Measurements from ENCODE around the gene CD4. TPM values are rescaled to one million over a fixed set of nuclear protein-coding genes. Genes with fewer than 3 reads are reported as not detected.

CD4 gene
- total and polyA plus RNA-seq, 10 of the 15 experiments (the other 5 are each of a cell fraction or from before 2014, with no cell fraction given): 0.24 to 1.6 (median 0.69) TPM

- Histone ChIP-seq H3K27ac (ENCODE audit: control insufficient read depth, insufficient read depth) (peak overlapping the region; percentile 72), H3K4me1 (ENCODE audit: control insufficient read depth, insufficient read depth, low read length) (peaks cover 28% of the 10 kb centered on the region), H3K9ac (ENCODE audit: control insufficient read depth, insufficient read depth, low read length) (peak overlapping the region; percentile 71), H4K20me1 (ENCODE audit: control insufficient read depth, insufficient read depth) (no peaks in the 10 kb centered on the region), H2AFZ (ENCODE audit: control insufficient read depth, low read depth, low read length) (peak overlapping the region; percentile 18; the same call in 1 of the 2 replicates), H3K4me3 (peak overlapping the region; percentile 60), H3K36me3 (ENCODE audit: control insufficient read depth in 2 of 2, insufficient read depth in 2 of 2, low read length in 1 of 2) (peaks cover 2 to 15% of the 10 kb centered on the region in 2 experiments), H3K9me3 (replicated peaks; ENCODE audit: control insufficient read depth, insufficient read depth, low read length) (no peaks in the 10 kb centered on the region), H3K79me2 (ENCODE audit: control insufficient read depth, insufficient read depth, low read length) (peaks cover 41% of the 10 kb centered on the region), H3K27me3 (replicated peaks in 1 of 2; ENCODE audit: control insufficient read depth in 2 of 2, insufficient read depth in 2 of 2, low read length in 1 of 2) (no peaks in the 10 kb centered on the region), H3K4me2 (ENCODE audit: control insufficient read depth, insufficient read depth) (peak overlapping the region; percentile 96)
- POLR2A ChIA-PET: interaction anchor here (0.6 to 8.9 kb wide), 22 partner anchors 9 to 257 kb away, joined by 3 to 84 read pairs (median 6); partner anchors contain the start of genes C12orf57, C1RL, COPS7A and MLF2
- SMC1A ChIA-PET (ENCODE audit: uncharacterized antibody, unreplicated experiment): interaction anchor here (0.6 to 5.0 kb wide), 10 partner anchors 10 to 406 kb away, joined by 3 to 26 read pairs (median 6); partner anchors contain the start of genes CD27, COPS7A, GNB3 and MLF2
- ATAC-seq (no peak), FAIRE-seq (no peak), DNase-seq (ENCODE audit: low read depth, low spot score) (no peak)
- RAD21 ChIA-PET (ENCODE audit: unreplicated experiment): interaction anchor here (0.6 to 5.6 kb wide), 14 partner anchors 8 to 281 kb away, joined by 3 to 42 read pairs (median 5); partner anchors contain the start of genes C12orf57, COPS7A, MLF2 and PTMS
- in situ Hi-C loops (cut with MboI) (no loop called here), intact Hi-C loops (cut with micrococcal nuclease; ENCODE audit: unreplicated experiment) (loop anchor here (5.0 kb wide), 1 partner anchor 163 kb away; the partner anchor contains the start of gene ZNF384)
- 39% methylated on average over 16 of the region's 16 CpGs for WGBS (ENCODE audit: insufficient coverage, insufficient replicate concordance, low lambda C conversion rate, missing lambda C conversion rate)
- CTCF ChIA-PET: interaction anchor here (0.9 to 9.9 kb wide), 8 partner anchors 17 to 313 kb away, joined by 3 to 173 read pairs (median 6); partner anchors contain the start of genes COPS7A, MLF2, PTPN6 and SPSB2
- BruUV-seq (replicated peaks): TSS peak; percentile 81
- TF ChIP-seq RELB (IDR thresholded peaks at IDR 0.05; ENCODE audit: low read depth): no peak
- TF ChIP-seq CREM (IDR thresholded peaks at IDR 0.05; ENCODE audit: low read depth): no peak
- TF ChIP-seq CBX5 (IDR thresholded peaks at IDR 0.05; ENCODE audit: low read depth): no peak
- TF ChIP-seq, protein P1, sequence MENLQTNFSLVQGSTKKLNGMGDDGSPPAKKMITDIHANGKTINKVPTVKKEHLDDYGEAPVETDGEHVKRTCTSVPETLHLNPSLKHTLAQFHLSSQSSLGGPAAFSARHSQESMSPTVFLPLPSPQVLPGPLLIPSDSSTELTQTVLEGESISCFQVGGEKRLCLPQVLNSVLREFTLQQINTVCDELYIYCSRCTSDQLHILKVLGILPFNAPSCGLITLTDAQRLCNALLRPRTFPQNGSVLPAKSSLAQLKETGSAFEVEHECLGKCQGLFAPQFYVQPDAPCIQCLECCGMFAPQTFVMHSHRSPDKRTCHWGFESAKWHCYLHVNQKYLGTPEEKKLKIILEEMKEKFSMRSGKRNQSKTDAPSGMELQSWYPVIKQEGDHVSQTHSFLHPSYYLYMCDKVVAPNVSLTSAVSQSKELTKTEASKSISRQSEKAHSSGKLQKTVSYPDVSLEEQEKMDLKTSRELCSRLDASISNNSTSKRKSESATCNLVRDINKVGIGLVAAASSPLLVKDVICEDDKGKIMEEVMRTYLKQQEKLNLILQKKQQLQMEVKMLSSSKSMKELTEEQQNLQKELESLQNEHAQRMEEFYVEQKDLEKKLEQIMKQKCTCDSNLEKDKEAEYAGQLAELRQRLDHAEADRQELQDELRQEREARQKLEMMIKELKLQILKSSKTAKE (IDR thresholded peaks at IDR 0.05; ENCODE audit: low read depth, poor library complexity, severe bottlenecking): no peak
- TF ChIP-seq SIX5 (IDR thresholded peaks at IDR 0.05; ENCODE audit: low read depth, low read length, severe bottlenecking): no peak
- TF ChIP-seq NR2C2 (IDR thresholded peaks at IDR 0.05; ENCODE audit: borderline replicate concordance, control insufficient read depth, insufficient read length, low read depth): no peak
- no peak for TF ChIP-seq FOXM1 (IDR thresholded peaks at IDR 0.05; ENCODE audit: low read depth, low read length)
- TF ChIP-seq SREBF2 (IDR thresholded peaks at IDR 0.05; ENCODE audit: low read length): no peak
- no peak for TF ChIP-seq FOXK2 (IDR thresholded peaks at IDR 0.05)
- TF ChIP-seq BCLAF1 (IDR thresholded peaks at IDR 0.05): no peak
- TF ChIP-seq BRCA1 (IDR thresholded peaks at IDR 0.05; ENCODE audit: low read depth, low read length): no peak
- no peak for TF ChIP-seq ATF7 (IDR thresholded peaks at IDR 0.05; ENCODE audit: low read depth)
- TF ChIP-seq CEBPZ (IDR thresholded peaks at IDR 0.05; ENCODE audit: low read depth, low read length): no peak
- no peak for TF ChIP-seq RBBP5 (conservative IDR thresholded peaks at IDR 0.05)
- TF ChIP-seq ZBED1 (IDR thresholded peaks at IDR 0.05; ENCODE audit: borderline replicate concordance): no peak
Measured at GRCh38 chr12:6850796-6851152, 61.4 kb downstream of the CD4 start.

All from GM12878 (cell line).